GM13976 (cell line): ENCODE results near the gene ADAMTS5.

Experiments used
- DNase-seq: peaks from one replicate; pipeline ENCODE4 v3.0.0; 2012; ENCODE audit warnings: low spot score
- in situ Hi-C: fragments of 300-500 bp; cut with MboI; formaldehyde crosslinking; loops from one replicate; pipeline ENCODE4 v1.12.0; 2022; ENCODE audit warnings: low sequenced_read_pairs, mixed read lengths, inconsistent platforms; ENCODE audit not compliant: unreplicated experiment
- TF ChIP-seq, protein P1 (sequence below): IDR thresholded peaks from 2 replicates; pipeline ENCODE4 v1.5.1; 2012; ENCODE audit warnings: borderline replicate concordance, mild to moderate bottlenecking; ENCODE audit not compliant: insufficient read depth; ENCODE audit errors: extremely low read depth, missing control alignments, control extremely low read depth

The ADAMTS5 gene

DNA sequence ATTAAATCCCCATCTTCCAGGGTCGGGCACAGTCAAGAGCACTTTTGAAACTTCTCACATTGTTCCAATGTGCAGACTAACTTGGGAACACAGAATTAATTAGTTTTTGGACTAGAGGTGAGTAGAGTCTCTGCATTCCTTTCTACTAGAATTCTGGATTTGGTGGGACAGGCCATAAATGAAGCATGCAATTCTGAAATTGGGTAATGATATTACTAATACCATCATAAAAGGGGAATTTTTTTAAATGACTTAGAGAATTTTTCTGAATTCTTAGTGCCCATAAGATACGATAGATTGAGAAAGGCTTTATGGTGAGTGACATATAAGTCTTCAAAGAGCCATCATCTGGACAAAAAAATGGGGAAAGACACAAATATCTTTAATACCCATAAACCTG is 41.8 kb downstream of the ADAMTS5 start:
- TF ChIP-seq, protein P1, sequence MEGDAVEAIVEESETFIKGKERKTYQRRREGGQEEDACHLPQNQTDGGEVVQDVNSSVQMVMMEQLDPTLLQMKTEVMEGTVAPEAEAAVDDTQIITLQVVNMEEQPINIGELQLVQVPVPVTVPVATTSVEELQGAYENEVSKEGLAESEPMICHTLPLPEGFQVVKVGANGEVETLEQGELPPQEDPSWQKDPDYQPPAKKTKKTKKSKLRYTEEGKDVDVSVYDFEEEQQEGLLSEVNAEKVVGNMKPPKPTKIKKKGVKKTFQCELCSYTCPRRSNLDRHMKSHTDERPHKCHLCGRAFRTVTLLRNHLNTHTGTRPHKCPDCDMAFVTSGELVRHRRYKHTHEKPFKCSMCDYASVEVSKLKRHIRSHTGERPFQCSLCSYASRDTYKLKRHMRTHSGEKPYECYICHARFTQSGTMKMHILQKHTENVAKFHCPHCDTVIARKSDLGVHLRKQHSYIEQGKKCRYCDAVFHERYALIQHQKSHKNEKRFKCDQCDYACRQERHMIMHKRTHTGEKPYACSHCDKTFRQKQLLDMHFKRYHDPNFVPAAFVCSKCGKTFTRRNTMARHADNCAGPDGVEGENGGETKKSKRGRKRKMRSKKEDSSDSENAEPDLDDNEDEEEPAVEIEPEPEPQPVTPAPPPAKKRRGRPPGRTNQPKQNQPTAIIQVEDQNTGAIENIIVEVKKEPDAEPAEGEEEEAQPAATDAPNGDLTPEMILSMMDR: no peak
- in situ Hi-C loops: no loop called here
- DNase-seq: no peak

DNA sequence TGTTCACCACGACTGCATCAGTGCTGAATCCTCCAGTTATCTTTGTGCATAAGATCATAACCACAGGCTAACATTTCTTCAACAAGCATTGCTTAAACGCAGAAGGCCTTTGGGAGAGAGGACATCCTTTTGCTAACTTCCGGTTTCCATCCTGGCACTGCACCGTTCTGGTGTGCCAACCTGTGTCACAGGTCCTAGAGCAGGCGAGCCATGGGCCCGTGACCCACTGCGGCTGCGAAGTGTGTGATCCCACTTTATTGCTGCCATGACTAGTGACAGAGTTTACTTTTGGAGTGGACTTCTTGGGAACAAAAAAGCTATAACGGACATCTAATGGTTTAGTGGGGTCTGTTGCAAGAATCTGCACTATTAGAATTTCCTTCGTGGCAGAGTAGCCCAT is 42.9 kb downstream of the ADAMTS5 start:
- TF ChIP-seq, protein P1: no peak
- no peak for DNase-seq
- in situ Hi-C loops: no loop called here

DNA sequence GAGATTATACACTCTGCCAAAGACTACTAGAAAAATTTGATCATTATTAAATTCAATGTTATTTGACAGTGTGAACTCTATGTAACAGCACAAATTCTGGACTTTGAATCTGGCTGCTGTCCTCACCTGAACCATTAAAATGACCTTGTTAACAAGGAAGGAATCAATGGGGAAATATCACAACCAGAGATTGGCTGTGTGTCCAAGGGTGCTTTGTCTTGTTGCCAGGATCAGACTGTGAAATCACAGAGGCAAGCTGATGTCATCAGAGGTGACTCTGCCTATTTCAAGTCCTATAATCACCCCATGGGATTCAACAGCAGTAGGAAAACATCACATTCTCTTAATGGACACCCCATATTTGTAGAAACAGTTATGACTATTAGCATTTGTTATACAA is 46.8 kb downstream of the ADAMTS5 start:
- in situ Hi-C loops: no loop called here
- TF ChIP-seq, protein P1: no peak
- DNase-seq: no peak

DNA sequence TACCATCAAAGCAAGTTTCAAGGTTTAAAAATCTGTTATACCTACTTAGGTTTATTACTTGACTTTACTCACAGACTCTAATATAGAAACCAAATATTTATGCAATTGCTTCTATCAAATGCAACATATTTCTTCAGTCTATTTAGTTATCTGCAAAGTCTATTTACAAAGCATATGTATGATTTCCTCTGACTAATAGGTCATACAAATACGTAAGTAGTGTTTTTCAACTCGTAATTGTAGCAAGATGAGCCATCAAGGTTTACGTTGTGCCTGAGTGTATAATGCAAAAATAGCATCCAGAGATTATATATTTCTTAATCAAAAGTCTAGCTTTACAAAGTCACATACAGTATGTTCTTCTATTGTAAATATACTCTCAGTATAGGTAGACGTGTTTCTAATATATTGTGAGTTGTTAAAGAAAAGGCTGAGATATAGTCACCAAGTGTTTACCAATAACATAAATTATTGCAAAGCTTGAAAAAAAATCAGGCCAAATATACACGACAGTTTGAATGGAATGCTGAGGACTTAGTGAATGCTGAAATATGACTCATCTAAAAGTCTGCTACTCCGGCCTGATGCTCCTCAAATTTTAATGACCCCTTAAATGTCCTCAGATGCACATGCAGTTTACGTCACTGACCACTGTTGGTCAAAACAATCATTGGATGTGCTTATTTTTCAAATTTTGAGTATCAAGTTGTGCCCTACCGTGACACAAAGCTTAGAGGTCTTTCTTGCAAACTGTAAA is 48.4 kb downstream of the ADAMTS5 start:
- DNase-seq: no peak
- in situ Hi-C loops: no loop called here
- TF ChIP-seq, protein P1: no peak

DNA sequence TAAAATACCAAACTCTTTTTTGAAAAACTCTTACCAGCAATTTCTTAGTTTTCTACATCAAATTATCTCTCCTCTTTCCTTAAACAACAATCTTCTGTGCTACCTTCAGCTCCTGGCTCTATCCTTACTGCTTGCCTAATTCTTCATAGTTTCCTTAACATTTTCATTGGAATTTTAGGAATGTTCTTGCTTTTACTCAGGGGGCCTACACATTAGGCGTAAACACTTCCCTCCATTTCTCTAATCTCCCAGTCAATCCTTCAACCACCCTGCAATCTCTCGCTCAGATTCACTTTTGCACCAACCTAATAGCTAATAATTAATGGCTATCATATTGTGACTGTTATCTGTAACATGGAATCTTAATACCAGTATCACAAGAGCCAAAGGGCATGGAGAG is 50.1 kb downstream of the ADAMTS5 start:
- in situ Hi-C loops: no loop called here
- no peak for DNase-seq
- TF ChIP-seq, protein P1: no peak

DNA sequence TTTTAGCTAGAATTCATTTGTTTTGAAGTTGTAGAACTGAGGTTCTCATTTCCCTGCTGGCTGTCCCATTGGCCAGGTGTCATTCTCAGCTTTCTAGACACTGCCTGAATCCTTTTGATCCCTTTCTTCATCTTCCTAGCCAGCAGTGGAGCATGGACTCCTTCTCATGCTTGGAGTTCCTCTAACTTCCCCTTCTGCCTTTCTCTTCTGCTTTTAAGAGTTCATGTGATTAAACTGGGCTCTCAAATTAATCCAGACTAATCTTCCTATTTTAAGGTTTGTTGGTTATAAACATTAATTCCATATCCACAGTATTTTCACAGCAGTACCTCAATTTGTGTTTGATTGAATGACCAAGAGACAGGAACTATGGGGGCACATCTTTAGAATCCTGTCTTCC is 52.3 kb downstream of the ADAMTS5 start:
- DNase-seq: no peak
- in situ Hi-C loops: no loop called here
- TF ChIP-seq, protein P1: no peak

DNA sequence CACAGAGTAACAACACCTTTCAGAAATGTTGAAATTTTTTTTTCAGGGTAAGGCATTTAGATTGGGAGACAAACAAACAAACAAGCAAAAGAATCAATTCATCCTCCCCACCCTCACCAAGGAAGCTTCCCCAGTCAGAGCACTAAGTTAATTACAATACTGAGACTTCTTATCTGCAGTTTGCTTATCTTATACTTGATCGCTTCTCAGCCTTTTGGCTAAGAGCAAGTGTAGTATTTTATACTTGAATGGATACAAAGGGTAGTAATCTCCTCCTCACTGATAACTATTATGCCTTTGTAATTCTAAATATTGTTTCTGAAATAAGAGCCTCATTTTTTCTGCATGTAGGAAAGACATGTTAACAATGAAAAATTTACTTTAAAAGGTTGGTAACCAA is 54.4 kb downstream of the ADAMTS5 start:
- in situ Hi-C loops: no loop called here
- DNase-seq: no peak
- TF ChIP-seq, protein P1: no peak
